HG03432 (cell line): ENCODE data around the gene MOB3B.

ENCODE experiments used
- ATAC-seq: cut with Tn5 transposase; IDR thresholded peaks from one replicate; pipeline ENCODE4 v1.9.1; 2021; ENCODE audit warnings: mild to moderate bottlenecking, moderate library complexity; ENCODE audit not compliant: unreplicated experiment

The MOB3B gene

DNA sequence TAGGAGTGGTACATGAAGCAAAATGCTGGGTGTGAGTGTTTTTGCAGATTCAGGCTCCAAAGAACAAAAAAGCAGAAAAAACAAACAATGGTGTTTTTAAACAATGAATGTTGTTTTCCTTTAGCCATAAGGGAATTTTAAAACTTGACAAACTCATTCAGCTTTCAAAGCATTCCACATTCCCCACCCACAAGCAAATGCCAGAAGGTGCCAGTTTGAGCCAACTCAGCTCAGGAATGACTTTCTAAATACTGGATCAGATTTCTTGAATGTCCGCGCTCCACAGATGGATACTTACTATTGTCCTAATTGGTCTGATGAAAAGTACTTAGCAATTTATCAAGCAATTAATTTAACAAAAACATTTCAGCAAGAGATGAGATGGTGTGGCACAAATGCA, 12.9 kb upstream of the MOB3B start:
- no peak for ATAC-seq

DNA sequence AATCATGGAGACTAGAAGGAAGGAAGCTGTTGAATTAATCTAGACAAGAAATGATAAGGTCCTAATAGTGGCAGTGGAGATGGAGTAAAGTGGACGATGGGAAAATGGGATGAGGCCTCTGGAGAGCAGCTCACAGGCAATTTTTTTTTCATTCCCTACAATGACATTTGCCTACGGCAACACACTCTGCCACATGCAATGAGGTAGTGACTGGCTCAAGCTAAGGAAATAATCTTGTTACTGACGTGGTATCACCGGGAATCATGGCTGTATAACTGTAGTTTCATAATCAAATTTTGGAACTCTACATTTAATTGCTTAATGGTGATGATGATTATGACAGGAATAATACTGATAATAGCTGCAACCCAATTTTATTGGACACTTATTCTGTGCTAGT, 12.1 kb upstream of the MOB3B start:
- ATAC-seq = no peak

DNA sequence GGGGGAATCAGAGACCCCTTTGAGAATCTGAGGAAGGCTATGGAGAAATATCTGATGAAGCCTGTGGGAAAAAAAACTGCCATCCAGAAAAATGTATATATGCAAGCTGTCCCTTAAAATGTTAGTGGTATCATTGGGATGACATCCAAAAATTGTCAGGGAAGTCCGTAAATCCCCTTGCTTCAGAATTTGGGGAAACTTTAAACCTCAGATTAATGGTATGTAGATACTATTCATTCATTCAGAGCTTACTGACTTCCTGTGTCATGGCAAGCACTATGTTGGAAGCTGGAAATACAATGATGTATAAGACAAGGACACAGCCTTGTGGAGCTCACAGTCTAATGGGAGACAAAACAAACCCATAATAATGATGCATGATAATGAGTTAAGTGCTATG, 10.9 kb upstream of the MOB3B start:
- ATAC-seq = no peak

DNA sequence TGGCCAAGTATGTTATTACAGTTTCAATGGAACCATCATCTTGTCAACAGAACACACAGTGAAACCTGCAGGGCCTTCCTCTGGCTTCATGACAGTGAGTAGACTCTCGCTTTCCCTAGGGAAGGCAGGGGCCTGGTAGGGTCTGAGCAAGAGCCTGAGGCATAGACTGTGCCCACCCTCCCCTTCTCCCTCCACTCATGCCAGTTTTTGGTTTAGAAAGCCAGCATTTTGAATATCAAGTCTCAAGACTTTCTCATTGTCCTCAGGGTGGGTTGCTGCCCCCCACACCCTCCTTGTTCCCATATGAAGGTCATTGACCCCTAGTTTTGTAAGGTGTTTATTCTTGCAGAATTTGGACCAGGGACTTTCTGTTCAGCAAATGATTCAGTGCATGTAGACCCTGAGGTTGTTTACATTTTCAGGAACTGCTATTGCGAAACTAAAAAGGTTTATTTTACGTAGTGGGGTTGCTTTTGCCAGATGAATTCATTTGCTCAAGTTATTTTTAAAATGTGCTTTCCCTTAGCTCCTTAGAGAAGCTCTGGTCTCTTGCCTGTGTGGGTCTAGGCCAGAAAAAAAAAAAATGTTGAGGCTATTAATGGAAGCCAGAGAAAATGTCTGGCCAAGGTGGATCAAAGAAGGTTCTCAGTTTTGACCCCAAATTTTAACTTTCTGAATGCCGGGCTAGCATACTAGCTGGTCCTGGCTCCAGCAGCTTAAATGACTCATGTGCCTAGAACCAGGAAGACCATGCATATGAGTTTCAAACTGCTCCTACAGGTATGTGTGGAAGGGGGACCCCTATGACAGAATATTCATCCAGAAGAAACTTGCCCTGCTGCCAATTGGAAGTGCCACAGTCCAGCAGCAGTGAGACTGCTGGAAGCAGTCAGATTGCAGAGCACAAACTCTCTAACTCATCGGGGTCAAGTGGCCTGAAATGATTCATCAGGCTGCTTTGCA, 10.1 kb upstream of the MOB3B start:
- peak; percentile 59 for ATAC-seq

DNA sequence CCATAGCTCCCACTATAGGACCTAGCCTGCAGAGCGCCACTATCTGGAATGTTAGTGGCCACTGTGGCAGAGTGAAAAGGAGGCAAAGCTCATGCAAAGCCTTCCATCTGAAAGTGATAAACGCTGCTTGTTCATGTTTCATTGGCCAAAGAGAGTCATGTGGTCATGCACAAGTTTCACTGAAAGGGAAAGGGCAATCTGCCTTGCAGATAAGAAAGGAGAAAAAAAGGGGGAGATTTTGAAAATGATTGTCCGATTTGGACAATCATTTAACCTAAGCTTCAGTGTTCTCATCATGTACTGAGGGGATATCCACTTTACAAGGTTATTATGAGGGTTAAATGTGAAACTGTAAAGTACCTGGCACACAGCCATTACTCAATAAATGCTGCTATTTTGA, 9.0 kb upstream of the MOB3B start:
- ATAC-seq = peak; percentile 60

DNA sequence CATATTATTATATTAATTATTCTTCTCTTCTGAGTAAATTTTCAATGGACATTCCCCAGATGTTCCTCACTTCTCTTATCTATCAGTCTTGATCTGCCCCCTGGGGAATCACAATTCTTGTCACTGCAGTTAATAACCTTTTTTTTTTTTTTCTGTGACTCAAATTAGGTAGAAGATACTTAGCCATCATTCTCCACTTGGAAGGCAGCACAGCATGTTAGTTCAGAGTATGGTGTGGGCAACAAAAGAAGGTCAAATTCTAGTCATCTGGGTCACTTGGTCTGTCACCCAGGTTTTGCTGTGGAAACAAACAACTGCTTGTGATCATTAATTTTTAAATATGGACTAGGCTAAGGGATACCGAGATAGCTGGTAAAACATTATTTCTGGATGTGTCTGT, 8.1 kb upstream of the MOB3B start:
- no peak for ATAC-seq

DNA sequence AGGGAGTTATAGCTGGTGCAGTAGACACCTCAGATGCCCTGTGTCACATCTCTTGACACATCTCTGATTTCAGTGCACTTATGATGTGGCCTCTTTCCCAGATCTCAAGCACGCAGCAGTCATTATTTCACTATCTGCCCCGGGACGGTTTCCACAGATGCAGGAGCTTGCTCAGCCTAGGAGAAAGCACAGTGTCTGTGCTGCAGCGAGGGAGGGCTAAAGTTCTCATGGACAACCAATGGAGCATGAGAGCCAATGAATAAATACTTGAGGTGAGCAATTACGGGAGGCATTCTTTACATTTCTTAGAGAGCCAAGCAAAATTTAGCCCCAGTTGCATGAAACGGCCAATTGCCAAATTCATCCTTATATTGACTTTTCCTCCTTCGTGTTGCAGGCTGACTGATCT, 7.4 kb upstream of the MOB3B start:
- no peak for ATAC-seq

DNA sequence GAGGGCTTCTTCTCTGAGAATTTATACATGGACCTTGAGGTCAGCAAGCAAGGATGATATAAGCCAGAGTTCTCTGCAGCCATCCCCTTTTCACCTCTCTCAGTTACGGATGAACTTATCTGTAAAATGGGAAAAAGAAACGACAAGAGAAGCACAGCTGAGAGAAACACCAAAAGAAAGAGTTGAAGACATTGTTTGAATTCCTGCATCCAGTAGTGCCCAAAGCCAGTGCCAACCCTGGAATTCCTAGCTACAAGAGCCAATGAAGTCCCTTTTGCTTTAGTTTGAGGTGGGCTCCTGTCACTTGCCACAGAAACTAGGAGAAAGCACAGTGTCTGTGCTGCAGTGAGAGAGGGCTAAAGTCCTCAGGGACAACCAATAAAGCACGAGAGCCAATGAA, 6.6 kb upstream of the MOB3B start:
- ATAC-seq = no peak

DNA sequence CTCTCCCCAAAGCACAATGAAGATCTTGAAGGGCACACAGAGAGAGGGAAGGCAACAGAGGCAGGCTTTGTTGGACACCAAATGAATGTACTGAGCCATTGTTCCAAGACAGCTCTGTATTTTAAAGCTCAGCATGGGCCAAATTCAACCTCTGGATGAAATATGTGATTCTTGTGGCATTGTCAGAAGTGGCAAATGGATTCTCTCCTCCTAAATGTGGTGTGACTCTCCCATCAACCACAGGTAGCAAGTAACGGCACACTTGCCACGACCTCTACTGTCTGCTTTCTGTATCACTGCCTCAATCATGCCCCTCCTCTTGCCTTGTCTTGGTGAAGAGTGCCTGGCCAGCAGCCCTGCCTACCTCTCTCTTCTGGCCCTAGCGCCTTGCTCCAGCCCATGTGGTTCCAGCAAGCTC, 6.1 kb upstream of the MOB3B start:
- no peak for ATAC-seq

DNA sequence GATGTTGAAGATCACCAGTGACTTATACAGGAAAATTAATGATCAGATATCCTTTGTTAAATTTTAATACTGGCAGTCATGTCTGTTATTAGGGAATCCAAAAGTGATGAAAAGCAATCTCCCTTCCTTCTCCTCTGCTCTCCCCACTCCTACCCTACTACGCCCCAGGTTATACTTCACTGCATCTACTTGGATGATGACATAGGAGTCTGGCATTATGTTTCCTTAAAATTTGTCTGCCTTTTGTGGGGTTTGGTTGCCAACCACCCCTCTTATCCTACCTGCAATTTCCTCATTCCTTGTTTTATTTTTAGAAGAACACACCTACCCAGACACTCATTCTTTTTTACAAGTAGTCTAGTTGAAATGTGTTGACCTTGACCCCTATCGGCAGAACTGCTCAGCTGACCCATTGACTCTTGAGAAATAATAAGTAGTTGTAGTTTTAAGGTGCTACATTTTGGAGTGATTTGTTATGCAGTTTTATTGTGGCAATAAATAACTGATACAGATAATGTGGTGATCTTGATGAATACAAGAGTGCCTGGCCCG, 5.1 kb upstream of the MOB3B start:
- ATAC-seq = no peak

DNA sequence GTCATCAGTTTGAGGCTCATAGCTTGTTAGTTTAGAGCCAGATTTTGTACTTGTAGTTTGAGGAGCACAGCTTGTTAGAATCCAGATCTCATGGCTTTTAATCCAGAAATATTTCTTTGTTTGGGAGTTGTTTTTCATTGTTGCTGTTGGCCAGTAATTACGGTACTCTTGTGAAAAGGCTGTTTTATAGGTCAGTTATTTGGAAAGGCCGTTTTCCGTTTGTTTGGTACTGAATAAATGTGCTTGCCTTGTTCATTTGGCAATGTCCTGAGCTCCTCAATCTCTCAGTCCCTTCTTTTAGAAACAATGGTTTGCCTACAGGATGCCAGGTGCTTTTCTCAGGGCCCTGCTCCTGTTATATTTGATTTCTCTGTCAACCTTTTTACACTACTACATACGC, 4.5 kb upstream of the MOB3B start:
- no peak for ATAC-seq

DNA sequence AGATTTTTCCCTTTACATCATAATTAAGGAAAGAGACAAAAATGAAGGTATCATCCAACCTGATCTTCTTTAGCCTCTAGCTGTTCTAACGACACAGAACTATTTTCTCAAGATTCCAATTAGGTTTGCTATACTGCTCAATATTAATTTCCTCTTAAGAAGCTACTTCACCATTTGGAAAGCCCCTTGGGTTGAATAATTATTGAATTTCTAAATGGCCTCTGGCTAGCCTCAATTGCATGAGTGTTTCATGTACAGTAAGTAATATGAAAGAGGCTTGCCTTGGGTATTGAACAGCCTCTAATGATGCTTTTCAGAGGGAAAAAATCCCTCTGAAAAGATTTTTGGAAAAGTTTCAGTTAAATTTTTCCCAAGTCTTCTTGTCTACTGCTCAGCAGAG, 3.7 kb upstream of the MOB3B start:
- no peak for ATAC-seq

DNA sequence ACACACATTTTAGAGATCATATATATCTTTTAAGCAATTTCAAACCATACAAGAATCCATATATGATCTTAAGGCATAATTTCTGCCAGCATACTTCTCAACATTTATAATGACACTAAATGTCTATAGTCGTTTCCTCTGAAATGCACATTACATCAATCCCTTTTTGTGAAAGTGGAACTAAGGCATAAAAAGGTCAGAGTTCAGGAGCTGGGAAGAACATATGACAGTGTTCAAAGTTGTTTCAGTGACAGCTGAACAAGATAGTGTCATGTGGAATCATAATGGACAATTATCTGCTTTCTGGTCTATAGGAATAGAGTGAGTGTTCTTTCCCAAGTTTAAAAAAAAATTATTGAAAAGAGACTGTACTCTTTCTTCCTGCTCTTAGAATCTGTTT, 2.4 kb upstream of the MOB3B start:
- no peak for ATAC-seq

DNA sequence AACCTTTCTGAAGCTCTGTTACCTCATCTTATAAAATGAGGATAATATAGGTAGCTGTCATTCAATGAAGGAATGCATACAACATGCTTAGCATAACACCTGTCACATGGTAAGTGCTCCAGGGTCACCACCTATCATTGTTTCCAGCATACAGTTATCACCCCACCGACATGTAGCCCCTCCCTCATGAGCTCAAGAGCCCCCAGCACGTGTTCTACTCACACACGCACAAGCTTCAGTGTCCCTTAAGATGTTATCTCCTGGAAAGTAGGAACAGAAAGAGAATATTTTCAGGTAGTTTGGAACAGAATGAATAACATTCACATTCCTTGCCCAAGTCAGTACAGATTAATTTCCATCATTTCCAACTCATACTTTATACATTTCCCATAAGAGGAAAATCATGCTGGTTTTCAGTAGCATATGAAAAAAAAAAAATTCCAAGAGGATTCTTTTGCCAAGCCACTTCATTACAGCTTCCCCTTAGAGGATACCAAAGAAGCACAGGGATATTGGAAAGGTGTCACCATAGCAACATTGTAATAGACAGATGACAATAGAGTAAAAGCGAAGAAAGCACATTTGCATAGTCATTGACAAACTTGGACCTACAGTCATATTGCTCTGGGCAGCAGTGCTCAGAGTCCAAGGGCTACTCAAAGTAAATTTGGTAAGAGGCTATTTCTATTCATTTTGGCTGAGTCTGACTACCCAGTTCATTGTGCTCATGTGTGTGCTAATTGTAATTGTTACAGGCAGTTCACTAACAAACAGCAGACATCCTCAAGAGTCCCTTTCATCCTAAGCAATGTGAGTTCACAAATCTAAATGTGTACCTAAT, 1.5 kb upstream of the MOB3B start:
- no peak for ATAC-seq

DNA sequence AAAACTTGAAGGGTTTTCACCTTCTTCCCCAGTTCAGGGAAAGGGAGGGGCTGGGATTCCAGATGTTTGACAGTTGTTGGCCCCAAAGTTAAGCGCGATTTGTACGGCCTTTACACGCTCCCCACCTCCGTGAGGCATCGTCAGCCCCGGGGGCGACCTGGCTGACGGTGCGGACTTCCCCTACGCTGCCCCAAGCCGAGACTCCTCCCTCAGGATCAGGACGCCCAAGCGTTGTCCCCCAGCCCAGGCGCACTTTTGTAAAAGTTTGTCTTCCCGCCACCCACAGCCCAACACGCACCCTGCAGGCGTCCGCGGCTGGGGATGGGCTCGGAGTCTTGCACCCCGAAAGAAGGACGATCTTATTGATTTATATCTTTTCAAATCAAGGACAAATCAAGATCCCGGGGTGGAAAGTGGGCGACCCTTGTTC, 713 bp downstream of the MOB3B start:
- ATAC-seq = peak; percentile 61

DNA sequence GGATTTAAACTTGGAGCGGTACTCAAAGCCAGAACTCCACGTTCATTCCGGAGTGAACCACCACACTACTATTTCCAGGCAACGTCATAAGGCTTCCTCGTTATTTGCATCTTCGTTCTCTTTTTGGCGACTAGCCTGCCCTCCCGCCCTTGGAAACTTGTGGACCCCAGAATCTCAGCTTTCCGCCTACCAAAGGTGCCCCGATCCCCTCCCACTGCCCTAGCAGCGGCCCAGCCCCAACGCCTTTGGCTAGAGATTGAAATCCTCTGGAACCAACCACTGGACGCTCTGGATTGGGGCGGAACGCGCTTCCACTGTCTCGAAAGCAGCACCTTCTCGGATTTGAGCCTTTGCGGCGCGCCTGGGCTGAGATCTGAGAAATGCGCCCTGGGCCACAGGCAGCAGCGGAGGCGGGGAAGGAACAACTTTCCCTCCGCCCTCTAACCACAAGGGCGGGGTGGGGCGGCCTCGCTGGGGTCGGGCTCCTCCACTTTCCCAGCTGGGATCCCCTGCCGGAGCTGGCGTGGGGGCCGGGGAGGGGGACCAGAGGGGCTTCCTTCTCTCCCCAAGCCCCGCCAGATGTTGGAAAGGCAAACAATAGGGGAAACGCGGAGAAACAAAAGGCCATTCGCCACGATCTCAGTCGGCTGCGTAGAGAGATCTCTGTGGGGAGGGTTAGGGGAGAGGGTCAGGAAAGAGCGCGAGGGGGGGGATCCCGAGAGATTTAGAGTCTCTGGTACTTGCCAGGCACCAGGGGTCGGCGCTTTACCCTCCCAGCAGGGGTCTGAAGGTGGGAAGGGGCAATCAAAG, 1.3 kb downstream of the MOB3B start:
- peak; percentile 68 for ATAC-seq

DNA sequence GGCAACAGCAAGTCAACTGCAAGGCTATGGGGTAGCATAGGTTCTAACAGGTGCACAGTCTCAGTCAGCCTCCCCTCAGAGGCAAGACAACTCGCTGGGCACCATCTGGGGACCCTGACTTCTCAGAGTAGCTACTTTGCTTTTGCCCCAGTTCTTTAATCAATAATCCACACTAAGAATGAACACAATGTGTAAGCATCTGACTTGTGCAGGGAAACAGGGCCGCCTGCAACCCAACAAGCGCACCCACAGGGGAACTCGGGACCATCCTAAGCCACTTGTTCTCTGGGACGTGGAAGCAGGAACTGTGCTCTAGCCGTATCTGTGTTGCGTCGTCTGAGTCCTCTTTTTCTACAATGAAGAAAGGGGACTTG, 1.9 kb downstream of the MOB3B start:
- no peak for ATAC-seq

DNA sequence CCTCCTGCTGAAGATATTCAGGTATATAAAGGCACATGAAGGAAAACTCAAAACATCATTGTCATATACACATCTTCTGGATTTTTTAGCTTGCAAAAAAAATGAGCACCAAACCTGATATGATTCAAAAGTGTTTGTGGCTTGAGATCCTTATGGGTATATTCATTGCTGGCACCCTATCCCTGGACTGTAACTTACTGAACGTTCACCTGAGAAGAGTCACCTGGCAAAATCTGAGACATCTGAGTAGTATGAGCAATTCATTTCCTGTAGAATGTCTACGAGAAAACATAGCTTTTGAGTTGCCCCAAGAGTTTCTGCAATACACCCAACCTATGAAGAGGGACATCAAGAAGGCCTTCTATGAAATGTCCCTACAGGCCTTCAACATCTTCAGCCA, 5.4 kb downstream of the MOB3B start, which contains the start of gene IFNK:
Gene IFNK, plus strand, starts transcription at position 55 of the 400 bp plus-strand sequence. Its CDS starts 47 bp downstream, at position 102.
- ATAC-seq = no peak

DNA sequence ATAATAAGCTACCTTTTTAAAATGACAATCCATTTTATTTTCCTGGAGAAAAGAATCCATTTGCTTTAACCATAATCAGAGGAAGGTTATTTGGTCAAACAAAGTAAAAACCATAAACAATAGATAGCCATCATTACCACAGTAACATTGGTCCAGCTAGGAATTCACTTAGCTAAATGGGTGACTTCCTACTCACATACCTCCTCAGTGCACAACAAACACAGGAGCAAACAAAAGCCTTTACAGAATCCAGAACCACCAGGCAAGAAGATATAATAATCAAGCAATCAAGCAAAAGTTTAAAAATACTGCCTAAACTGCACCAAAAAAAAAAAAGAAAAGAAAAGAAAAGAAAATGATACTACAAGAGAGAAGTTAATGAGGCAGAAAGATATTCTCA, 6.5 kb downstream of the MOB3B start:
- ATAC-seq = no peak

DNA sequence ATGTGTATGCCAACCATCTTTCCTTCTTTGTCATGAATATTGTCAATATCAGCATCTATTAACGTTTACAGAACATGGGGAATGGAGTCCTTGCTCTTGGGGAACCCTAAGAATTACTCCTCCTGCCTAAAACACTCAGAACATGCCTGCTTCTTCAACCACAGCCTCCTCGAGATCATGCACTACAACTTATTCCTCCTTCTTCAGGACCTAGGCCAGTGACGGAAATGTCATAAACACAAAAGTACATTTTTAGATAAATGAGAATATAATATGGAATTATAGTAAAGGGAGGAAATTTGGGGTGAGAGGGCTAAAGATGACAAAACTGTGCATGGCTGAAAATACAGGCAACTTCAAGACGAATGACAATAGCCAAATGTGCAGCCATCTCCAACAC, 8.6 kb downstream of the MOB3B start:
- ATAC-seq = no peak
